GM19397 (cell line): Measurements from ENCODE around the gene SLC35F1.
"Not testable (repeated sequence)": the region's sequence is repeated elsewhere in the genome, so short reads cannot be mapped to it uniquely, and the experiment has no call there.

ENCODE experiments used
- ATAC-seq: cut with Tn5 transposase; IDR thresholded peaks from one replicate; pipeline ENCODE4 v1.9.1; 2021; ENCODE audit warnings: mild to moderate bottlenecking, moderate library complexity; ENCODE audit not compliant: unreplicated experiment

SLC35F1 gene

DNA sequence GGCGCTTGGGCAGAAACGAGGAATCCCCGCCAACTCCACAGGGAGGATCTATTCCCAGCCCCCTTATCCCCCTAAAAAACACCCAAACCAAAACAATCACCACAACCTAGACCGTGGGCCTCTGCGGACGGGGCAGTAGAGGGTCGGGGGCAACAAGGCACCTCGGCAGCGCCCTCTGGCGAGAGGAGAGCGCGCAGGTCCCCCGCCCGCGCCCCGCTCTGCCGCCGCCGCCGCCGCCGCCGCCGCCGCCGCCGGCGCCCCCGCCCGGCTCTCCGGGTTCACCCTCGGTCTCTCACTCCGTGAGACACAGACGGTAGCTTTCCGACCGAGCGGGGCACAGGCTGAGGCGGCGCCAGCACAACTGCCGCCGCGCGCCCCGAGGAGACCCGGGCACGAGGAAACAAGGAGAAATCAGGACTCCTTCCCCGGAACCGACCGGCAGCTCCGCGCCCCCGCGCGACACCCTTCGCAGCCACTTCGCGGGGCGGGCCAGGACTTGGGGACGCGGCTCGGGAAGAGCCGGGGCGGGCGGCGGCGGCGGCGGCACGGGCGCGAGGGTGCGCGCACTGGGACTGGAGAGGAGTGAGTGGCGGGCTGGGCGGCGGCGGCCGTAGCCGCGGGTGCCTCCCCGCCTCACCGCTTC lies at the start of gene SLC35F1:
SLC35F1 (plus strand) TSS at position 307 of the 643 bp plus-strand sequence.
- ATAC-seq, result peak; percentile 72

DNA sequence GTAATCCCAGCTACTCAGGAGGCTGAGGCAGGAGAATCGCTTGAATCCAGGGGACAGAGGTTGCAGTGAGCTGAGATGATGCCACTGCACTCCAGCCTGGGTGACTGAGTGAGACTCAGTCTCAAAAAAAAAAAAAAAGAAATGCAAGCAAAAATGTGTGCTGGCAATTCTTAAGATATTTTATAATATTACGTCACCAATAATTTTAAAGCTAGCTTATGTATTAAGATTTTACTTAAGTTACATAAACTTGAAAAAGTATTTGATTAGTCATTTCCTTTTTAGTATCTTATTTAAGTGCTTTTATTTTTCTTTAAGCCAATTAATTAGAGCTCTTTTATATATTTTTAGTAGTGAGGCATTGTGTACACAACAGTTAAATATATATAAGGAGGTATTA lies 48.5 kb upstream of the SLC35F1 start:
- not testable (repeated sequence) for ATAC-seq

DNA sequence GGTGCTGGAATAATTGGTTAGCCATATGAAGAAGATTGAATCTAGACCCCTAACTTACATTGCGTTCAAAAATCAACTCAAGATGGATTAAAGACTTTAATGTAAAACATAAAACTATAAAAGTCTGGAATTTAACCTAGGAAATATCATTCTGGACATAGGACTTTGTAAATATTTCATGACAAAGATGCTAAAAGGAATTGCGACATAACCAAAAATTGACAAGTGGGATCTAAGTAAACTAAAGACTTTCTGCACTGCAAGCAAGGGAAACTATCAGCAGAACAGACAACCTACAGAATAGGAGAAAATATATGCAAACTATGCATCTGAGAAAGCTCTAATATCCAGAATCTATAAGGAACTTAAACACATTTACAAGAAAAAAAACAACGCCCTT lies 45.5 kb upstream of the SLC35F1 start:
- ATAC-seq, result no peak

DNA sequence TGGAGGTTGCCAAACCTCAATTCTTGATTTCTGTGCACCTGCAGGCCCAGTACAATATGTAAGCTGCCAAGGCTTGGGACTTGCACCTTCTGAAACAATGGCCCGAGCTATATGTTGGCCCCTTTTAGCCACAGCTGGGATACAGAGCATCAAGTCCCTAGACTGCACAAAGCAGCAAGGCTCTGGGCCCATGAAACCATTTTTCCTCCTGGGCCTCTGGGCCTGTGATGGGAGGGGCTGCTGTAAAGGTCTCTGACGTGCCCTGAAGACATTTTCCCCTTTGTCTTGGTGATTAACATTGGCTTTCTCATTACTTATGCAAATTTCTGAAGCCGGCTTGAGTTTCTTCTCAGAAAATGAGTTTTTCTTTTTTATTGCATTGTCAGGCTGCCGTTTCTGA lies 40.5 kb upstream of the SLC35F1 start:
- no peak for ATAC-seq

DNA sequence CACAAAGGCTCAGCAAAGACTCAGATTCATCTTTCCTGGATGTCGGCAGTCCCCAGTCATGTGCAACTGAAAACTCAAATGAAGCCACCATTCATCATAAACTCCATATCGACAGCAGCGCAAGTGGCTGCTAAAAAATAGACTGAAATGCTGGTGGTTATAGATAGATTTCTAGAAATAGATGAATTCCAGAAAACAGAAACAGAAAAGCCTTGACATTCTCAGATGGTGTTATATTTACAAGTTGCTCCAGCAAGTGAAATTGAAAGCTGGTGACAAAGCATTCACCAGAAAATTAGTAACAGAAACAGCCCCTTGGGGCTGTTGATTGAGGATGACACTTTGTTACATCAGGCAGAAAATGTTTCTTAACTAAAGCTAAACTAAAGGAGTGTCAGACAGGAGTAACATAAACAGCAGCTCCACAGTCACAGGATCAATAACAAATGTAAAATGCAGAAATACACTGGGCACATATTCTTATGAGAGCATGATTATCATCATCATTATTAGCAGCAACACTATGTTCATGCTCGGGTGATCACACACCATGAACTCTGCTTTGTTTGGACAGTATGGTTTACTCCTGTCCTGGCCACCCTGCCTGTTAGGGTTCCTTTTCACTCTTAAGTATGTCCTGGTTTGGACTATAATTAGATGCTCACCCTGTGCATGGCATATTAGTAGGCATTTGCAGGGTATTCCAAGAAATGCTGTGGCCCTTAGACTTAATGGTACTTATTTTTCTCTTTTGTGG lies 36.4 kb upstream of the SLC35F1 start:
- ATAC-seq, result peak; percentile 78

DNA sequence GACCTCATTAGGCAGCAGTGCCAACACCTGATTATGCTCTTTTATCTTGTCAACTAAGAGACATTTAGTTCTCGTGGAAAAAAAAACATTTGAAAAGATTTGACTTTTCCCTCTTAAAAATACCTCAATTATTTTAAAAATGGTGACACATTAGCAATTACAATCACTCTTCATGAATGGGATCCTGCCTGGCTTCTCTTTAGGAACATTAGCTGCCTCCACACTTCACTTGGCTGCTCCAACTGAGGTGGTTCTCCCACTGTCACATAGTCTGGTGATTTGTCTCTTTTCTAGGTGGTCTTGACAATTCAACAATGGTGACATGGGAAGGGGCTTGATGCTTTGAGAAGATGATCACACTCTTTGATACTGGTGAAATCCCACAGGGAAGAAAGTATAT lies 26.2 kb upstream of the SLC35F1 start:
- ATAC-seq, result no peak

DNA sequence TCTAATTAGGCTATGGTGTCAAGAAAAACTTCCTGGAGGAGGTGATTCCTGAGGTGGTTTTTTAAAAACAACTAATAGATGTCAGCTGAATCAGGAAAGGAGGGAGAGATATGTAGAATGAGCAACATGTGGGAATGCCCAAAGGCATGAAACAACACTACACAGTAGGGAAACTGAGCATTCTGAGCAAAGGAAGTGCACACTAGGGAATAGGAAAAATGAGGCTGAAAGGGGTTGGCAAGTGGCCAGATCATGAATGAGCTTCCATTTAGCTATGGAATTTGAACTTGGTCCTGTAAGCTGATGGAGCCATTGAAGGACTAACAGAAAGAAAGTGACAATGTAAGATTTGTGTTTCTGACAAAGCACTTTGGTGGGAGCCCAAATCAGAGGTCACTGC lies 16.9 kb upstream of the SLC35F1 start:
- no peak for ATAC-seq

DNA sequence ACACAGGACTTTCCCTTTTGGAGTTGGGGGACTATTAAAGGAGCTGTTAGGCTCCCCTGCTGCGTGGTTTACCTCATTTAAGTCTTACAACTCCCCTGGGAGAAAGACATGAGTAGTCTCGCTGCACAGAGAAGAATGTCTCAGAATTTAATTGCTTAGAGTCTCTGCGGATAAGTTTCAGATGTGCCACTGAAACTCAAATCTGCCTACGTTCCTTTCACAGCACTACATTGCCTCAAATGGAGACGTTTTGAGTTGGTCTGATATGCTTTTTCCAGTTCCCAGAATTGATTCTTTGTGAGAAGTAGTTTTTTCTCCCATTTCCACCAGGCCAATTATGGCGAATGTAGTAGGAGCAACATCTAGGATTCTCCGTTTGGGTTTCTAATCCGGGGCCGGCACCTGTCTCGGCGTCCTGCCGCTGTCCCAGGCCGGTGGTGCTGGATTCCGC lies 532 bp upstream of the SLC35F1 start:
- ATAC-seq, result peak; percentile 31

DNA sequence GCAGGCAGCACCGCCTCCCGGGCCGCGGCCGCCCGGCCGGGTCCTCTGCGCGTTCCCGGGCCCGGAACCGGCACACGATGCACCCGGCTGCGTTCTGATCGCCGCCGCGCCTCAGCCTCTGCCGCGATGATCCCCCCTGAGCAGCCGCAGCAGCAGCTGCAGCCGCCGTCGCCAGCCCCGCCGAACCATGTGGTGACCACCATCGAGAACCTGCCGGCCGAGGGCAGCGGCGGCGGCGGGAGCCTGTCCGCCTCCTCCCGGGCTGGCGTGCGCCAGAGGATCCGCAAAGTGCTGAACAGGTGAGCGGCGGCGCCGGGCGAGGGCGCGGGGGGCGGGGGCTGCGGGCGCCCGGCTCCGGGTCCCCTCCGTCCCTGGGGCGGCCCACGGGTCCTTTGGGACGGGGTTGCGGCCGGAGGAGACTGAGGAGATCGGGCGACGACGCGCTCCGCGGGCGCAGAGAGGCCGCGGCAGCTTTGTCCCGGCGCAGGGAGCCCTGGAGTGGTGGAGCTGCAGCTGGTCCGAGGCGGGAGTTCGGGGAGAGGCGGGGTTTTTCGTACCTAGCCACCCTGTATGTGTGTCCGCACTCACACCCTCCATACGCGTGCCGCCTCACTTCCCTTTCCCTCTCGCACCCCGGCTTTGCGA lies 659 bp downstream of the SLC35F1 start:
- no peak for ATAC-seq

DNA sequence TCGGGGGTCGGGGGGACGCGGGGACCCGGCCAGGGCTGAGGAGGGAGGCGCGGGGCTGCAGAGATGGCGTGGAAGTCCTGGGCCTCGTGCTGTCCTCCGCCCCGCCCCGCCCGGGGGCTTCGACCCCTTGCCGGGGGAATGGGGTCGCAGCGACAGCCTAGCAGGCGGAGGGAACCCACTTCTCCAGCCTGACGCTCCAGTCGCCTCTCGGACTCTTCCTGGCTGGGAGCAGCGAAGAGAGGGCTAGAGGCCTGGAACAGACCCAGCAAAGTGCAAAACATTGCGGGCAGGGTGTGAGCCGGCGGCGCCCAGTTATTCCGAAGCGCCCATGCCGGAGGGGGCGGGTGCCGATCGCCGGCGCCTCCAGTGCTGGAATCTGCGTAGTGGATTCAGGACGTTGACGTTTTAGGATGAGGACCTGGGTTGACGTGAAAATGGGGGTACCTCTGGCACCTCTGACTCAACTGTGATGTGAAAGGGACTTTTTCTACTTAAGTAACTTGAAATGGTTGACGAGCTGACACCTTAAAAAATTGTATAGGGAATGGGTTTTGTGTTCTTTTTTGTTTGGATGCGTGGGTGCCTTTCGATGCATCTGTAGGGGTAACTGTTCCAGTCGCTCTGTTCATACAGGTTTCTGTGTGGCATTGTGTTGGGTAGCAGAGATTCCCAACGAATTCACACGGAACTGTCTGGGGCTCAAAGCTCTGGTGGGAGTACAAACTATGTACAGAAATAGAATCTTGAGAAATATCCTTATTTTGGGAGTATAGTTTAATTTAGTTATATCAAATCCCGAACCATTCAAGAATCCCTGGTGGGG lies 1.4 kb downstream of the SLC35F1 start:
- no peak for ATAC-seq

DNA sequence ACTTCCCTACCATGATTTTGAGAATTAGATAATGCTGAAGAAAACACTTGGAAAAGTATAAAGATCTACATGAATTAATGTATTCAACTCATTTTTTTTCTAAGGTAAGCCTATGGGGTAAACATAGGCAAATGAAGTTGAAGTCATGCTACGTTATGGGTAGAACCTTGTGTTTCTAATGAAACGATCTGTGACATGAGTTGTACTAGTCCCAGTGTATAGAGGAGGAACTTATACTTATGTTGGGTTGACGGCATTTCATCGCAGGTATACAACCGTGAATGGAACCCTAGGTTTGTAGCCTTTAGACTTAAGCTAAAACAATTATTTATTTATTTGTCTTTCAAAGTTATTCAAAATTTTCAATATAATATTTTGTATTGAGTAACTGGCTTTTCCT lies 2.6 kb downstream of the SLC35F1 start:
- ATAC-seq, result no peak

DNA sequence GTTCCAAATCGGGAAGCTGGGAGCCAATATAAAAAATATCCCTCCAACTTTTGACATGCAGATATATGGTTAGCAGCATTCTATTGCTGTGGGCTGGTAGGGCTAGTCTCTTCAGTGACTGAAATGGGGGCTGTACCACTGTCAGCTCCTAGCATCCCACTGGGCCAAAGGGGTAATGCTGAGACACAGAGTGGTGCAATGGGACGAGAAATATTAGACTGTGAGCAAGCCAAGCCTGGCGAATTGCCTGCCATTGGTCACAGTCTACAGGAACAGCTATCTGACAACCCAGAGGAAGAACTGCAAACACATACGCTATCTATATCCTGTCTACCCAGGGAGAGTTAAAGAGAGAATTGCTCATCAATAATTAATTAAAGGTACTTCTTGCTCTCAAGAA lies 3.5 kb downstream of the SLC35F1 start:
- no peak for ATAC-seq

DNA sequence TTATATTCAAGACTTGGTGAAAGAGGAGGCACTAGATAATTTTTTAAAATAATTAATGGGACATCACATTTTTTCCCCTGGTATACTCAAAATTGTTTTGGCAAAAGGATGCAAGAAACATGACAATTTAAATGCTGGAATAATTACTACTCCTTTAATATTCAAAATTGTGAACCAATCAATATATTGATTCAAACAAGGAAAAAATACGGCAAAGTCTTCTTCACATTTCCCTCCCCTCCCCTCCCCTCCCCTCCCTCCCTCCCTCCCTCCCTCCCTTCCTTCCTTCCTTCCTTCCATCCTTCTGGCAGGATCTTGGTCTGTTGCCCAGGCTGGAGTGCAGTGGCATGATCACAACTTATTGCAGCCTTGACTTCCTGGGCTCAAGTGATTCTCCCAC lies 4.1 kb downstream of the SLC35F1 start:
- ATAC-seq, result no peak

DNA sequence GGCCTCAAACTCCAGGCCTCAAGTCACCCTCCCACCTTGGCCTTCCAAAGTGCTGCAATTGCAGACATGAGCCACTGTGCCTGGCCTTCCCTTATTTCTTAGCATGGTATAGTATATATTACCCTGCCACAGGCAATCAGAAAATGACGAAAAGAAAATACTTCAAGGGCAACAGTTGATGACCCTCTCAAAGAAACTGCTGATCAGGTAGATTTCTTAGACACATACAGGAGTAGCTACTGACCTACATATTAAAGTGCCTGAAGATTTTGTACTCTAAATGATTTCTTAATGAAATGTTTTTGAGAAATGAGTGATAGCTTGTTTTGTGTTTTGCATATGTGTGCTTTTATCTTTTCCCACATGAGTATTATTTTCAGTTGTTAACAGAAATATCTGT lies 4.6 kb downstream of the SLC35F1 start:
- ATAC-seq, result no peak

DNA sequence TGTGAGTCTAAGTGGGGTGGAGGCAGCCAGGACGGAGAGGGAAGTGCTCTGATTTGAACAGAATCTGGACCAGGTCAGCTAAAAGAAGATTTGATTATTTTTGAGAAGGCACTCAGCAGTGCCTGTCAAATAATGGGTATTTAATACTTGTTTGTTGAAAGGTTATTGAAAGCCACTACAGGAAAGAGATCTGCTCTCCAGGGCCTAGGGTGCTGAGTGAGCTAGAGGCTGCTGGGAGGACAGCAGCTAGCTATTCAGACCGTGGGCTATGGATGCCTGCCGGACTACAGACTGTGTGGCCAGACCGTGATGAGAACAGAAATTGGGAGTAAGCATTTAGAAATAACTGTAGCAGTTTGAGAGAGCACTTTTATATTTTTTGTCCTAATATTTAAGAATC lies 8.8 kb downstream of the SLC35F1 start:
- ATAC-seq, result no peak

DNA sequence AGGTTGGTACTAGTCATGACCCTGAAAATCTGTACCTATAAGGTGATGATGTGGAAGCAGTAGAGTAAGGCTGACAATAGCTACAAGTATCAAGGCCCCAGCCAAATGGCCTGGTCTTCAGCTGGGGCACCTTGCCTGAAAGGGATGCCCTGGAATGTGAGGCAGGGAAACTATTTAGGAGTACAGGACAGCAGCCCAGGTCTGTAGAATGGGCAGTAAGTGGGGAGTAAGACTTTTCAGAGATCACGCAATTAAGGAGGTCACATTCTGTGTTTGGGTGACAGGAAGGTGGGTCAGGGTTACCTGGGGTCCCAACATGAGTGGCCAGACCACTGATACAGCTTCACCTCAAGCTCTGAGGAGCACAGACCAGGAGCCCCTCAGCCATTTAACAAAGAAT lies 9.4 kb downstream of the SLC35F1 start:
- ATAC-seq, result no peak

DNA sequence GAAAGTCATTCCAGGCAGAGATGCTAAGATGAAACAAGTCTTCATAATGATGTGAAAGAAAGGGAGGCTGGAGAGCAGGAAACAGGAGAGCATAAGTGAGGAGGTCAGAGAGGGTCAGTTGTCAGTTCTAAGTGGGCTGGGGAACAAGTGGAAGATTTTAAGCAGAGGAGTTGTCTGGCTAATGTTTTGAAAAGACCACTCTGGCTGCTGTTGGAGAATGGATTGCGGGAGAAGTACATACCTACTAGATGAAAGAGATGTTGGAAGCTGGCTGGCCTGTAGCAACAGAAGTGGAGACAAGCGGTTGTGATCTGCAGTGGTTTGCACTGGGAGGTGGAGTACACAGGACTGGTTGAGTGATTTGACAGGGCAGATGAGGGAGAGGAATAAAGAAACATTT lies 10.1 kb downstream of the SLC35F1 start:
- no peak for ATAC-seq

DNA sequence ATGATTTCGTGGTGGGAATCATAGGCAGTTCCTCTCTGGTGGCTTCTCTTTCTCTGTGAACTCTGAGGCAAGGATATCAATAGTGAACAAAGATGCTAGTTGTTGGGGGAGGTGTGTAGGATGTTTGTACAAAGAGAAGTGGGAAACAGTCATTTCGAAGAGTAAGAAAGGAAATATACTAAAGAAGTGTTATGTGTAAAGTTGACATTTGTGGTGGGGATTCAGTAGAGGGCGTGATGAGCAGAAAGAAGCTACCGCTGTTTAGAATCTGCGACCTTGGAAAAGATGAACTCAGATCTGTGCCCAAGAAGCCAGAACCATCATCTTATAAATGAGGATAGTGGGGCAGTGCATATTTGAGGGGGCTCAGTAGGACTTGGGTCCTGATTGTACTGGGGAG lies 11.4 kb downstream of the SLC35F1 start:
- no peak for ATAC-seq

DNA sequence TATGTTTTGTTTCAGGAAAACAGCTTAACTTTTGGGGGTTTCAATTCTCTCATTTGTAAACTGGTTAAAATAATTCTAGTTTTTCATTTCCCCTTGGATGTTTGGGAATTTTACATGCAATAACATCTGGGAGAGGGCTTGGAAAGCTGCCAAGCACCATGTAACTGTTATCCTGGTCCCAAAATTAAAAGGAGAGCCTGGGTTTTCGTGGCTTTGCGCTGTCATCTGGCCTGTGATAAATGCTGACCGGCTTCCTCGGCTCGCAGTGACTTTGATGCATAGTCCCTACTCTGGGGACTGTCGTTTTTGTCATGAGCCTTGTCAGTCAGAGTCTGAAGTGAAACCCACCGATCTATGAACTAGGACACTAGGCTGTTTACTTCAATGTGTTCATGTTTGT lies 12.2 kb downstream of the SLC35F1 start:
- no peak for ATAC-seq

DNA sequence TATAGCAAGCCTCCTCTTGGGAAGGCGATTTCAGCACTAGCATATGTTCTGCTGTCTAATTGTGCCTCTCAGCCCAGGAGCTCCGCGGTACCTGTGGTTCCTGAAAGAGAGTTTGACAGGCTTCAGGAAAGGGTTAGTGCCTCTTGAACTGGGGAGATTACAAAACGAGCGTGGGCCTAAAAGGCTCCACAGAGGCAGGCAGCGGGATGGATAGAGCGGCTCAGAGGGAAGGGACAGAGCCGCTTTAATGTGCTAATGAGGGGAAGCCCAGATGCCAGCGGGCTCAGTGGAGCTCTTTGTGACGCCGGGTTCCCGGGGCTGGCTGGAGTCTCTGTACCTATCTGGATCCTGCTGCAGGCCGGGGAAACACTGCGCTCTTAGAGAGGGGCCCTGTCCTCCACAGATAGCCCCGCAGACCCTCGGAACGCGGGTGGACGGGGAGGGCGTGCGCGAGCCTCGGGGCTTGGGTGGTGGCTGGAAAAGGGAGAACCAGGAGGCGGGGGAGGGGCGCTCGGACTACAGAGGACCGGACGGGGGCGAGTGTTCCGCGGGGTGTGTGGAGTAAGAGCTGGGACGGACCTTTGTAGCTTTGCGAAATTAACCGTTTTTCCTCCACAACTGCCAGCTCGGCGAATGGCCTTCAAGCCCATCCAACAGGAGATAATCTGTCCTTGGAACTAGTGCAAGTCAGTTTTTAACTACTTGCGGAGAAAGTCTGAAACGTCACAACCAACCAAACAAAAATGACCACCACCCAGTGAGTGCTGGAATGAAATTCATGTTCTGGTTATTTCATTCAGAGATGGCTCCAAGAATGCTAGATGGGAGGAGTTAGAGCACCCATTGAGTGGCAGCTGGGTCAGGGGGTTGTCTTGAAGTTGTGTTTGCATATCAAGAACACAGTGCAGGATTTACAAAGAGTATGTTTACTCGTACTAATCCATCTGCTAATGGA lies 13.0 kb downstream of the SLC35F1 start:
- ATAC-seq, result no peak
